HepG2 (cell line): Measurements from ENCODE around the gene PRICKLE3. TPM values are rescaled to one million over a fixed set of nuclear protein-coding genes. Genes with fewer than 3 reads are reported as not detected.

Experiments
- ATAC-seq: fragments of 200-7000 bp; cut with Tn5 transposase; 3 replicates; pipeline ENCODE4 v1.9.1; 2020; ENCODE audit warnings: mild to moderate bottlenecking, moderate library complexity
- BruUV-seq: library from RNA; stranded (reverse); fragments of 400-500 nt; replicated peaks from 2 replicates; lab custom pipeline; 2021; lab: Mats Ljungman, UMichigan
- CTCF ChIA-PET: fragments of 300-600 bp; formaldehyde crosslinking; extraction: SDS; loops from one replicate; lab custom pipeline; 2021; ENCODE audit warnings: low total read pairs, inconsistent platforms, low intra/inter-chr PET ratio; lab: Yijun Ruan, JAX
- POLR2A ChIA-PET: fragments of 350-600 bp; sonication (Branson Sonifier 250); formaldehyde crosslinking; loops from one replicate; lab custom pipeline; 2020; ENCODE audit warnings: antibody characterized with exemption, inconsistent platforms; lab: Yijun Ruan, JAX
- DNase-seq: peaks from one replicate; pipeline ENCODE4 v3.0.0-alpha.2; 2015; ENCODE audit warnings: low spot score
- FAIRE-seq: peaks from 3 replicates; lab custom pipeline; 2011; peaks lifted over from hg19 to GRCh38; lab: Jason Lieb, UNC
- H2AFZ ChIP-seq: one replicate; pipeline ENCODE4 v1.6.1; 2011; ENCODE audit warnings: low read length, inconsistent platforms
- H3K27ac ChIP-seq: fragments of 300-600 bp; 3 replicates; pipeline ENCODE4 v1.8.0; 2011; ENCODE audit warnings: mixed run types, mild to moderate bottlenecking, mixed read lengths, low read length, inconsistent platforms; ENCODE audit not compliant: insufficient read depth; ENCODE audit errors: extremely low read length
- H3K27me3 ChIP-seq, 2 experiments: fragments of 200-600 bp in 1 of 2; 2 replicates in 1 of 2; 3 replicates in 1 of 2; pipeline versions ENCODE4 v1.6.0 to v1.8.0; 2011; ENCODE audit warnings: low read length in 2 of 2, mild to moderate bottlenecking in 2 of 2, moderate library complexity in 2 of 2, inconsistent platforms in 1 of 2; ENCODE audit not compliant: insufficient read depth in 2 of 2, control insufficient read depth in 1 of 2
- H3K36me3 ChIP-seq, 2 experiments: fragments of 200-600 bp in 1 of 2; replicated peaks in 1 of 2; 2 replicates in 1 of 2; 3 replicates in 1 of 2; pipeline versions ENCODE4 v1.5.1 to v1.8.0; 2011; ENCODE audit warnings: low read length in 2 of 2, inconsistent platforms in 1 of 2; ENCODE audit not compliant: insufficient read depth in 2 of 2, control insufficient read depth in 1 of 2
- H3K4me1 ChIP-seq: 2 replicates; pipeline ENCODE4 v1.5.1; 2012; ENCODE audit warnings: low read length, inconsistent platforms; ENCODE audit not compliant: insufficient read depth
- H3K4me2 ChIP-seq: 2 replicates; pipeline ENCODE4 v1.6.0; 2011; ENCODE audit warnings: low read depth, low read length, inconsistent platforms
- H3K4me3 ChIP-seq, 3 experiments: fragments of 200-600 bp in 1 of 3; sonication (generic), shearing (Covaris generic) in 1 of 3; replicated peaks in 1 of 3; 2 replicates each; pipeline ENCODE4 v1.5.1; 2011 to 2016; ENCODE audit warnings: low read length in 3 of 3, inconsistent platforms in 2 of 3, low read depth in 2 of 3, mild to moderate bottlenecking in 2 of 3, control low read depth in 1 of 3, mixed read lengths in 1 of 3; ENCODE audit not compliant: insufficient read depth in 1 of 3
- H3K79me2 ChIP-seq: one replicate; pipeline ENCODE4 v1.6.1; 2011; ENCODE audit warnings: low read length, inconsistent platforms; ENCODE audit not compliant: insufficient read depth
- H3K9ac ChIP-seq: 2 replicates; pipeline ENCODE4 v1.6.0; 2011; ENCODE audit warnings: mild to moderate bottlenecking, low read depth, low read length, inconsistent platforms; ENCODE audit not compliant: insufficient read depth
- H3K9me3 ChIP-seq: 2 replicates; pipeline ENCODE4 v1.5.1; 2012; ENCODE audit warnings: mild to moderate bottlenecking, low read length
- H4K20me1 ChIP-seq: 2 replicates; pipeline ENCODE4 v1.6.0; 2011; ENCODE audit warnings: inconsistent platforms, mild to moderate bottlenecking, low read length, moderate library complexity; ENCODE audit not compliant: insufficient read depth
- BRCA1 ChIP-seq: sonication (generic); formaldehyde crosslinking; IDR thresholded peaks from 2 replicates; pipeline ENCODE4 v1.4.0; 2020; ENCODE audit warnings: missing genetic modification reagents
- SETDB1 ChIP-seq: sonication (generic); formaldehyde crosslinking; IDR thresholded peaks from 2 replicates; pipeline ENCODE4 v1.5.1; 2020; ENCODE audit warnings: missing genetic modification reagents, mild to moderate bottlenecking, borderline replicate concordance
- SMAD3 ChIP-seq: sonication (generic); formaldehyde crosslinking; IDR thresholded peaks from 2 replicates; pipeline ENCODE4 v1.4.0; 2020; ENCODE audit warnings: missing genetic modification reagents
- ZNF12 ChIP-seq: sonication (generic); formaldehyde crosslinking; IDR thresholded peaks from 2 replicates; pipeline ENCODE4 v1.5.0; 2020; ENCODE audit warnings: missing genetic modification reagents
- WGBS: methylation state at CpG from one replicate; pipeline ENCODE4 v1.1.6; 2017; ENCODE audit warnings: low lambda C conversion rate; 5-methylcytosine and 5-hydroxymethylcytosine counted together
- in situ Hi-C: cut with HindIII; loops from 2 replicates; pipeline ENCODE4 v1.10.0; 2017; ENCODE audit warnings: low pct_unique_long_range_greater_than_20kb; ENCODE audit not compliant: extremely low pct_ligation_motif_present
- intact Hi-C: fragments of 100-400 bp; cut with micrococcal nuclease; formaldehyde crosslinking; loops from one replicate; pipeline ENCODE4 v1.10.0; 2022; ENCODE audit not compliant: unreplicated experiment
- polyA plus RNA-seq, 8 experiments: library from polyadenylated mRNA; depleted of rRNA in 3 of 8; stranded (reverse) in 7 of 8; unstranded in 1 of 8; fragments of >200 nt; fragmentation: Illumina TruSeq in 4 of 8; extraction: Trizol in 4 of 8; gene quantifications; 2 replicates each; pipeline versions ENCODE4 v1.2.1 to v1.2.3, GENCODE V29; 2011 to 2016; ENCODE audit warnings: low read depth in 4 of 8, missing spikeins in 1 of 8, mixed read lengths in 1 of 8; ENCODE audit not compliant: insufficient read depth in 1 of 8
- total RNA-seq, 5 experiments: library from RNA; depleted of rRNA; stranded (reverse); fragments of >200 nt; fragmentation: Illumina TruSeq; extraction: Trizol; gene quantifications; 2 replicates each; pipeline ENCODE4 v1.2.3, GENCODE V29; 2016; ENCODE audit warnings: low read depth in 1 of 5
- TF ChIP-seq, protein P1 (sequence below): sonication (generic); formaldehyde crosslinking; IDR thresholded peaks from 2 replicates; pipeline ENCODE4 v1.5.0; 2020; ENCODE audit warnings: mild to moderate bottlenecking, missing genetic modification reagents
- TF ChIP-seq, protein P2 (sequence below): sonication (generic); formaldehyde crosslinking; IDR thresholded peaks from 2 replicates; pipeline ENCODE4 v1.9.0; 2021; ENCODE audit warnings: missing genetic modification reagents, borderline replicate concordance
- TF ChIP-seq, protein P3 (sequence below): sonication (generic); formaldehyde crosslinking; IDR thresholded peaks from 2 replicates; pipeline ENCODE4 v1.5.1; 2020; ENCODE audit warnings: mild to moderate bottlenecking, moderate library complexity, missing genetic modification reagents

PRICKLE3 gene
- total and polyA plus RNA-seq, 2 of the 13 experiments (the other 11 are each of a cell fraction or from before 2014, with no cell fraction given): 2.6 TPM

DNA sequence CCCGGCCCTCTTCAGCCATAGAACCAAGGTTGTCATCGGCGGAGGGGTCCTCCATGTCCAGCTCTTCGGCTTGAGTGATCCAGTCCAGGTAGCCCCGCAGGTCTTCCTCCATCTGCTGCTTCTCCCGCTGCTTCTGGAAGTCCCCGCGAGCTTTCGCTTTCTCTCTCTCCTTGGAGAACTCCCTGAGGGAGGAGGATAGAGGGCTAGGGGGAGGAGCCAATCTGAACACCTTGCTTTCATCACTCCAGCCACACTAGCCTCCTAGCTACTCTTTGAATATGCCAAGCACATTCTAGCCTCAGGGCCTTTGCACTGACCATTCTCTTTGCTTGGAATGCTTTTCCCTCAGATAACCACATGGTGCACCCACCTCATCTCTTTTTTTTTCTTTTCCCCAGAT, 40.8 kb upstream of the PRICKLE3 start (continued):
- TF ChIP-seq, protein P1, sequence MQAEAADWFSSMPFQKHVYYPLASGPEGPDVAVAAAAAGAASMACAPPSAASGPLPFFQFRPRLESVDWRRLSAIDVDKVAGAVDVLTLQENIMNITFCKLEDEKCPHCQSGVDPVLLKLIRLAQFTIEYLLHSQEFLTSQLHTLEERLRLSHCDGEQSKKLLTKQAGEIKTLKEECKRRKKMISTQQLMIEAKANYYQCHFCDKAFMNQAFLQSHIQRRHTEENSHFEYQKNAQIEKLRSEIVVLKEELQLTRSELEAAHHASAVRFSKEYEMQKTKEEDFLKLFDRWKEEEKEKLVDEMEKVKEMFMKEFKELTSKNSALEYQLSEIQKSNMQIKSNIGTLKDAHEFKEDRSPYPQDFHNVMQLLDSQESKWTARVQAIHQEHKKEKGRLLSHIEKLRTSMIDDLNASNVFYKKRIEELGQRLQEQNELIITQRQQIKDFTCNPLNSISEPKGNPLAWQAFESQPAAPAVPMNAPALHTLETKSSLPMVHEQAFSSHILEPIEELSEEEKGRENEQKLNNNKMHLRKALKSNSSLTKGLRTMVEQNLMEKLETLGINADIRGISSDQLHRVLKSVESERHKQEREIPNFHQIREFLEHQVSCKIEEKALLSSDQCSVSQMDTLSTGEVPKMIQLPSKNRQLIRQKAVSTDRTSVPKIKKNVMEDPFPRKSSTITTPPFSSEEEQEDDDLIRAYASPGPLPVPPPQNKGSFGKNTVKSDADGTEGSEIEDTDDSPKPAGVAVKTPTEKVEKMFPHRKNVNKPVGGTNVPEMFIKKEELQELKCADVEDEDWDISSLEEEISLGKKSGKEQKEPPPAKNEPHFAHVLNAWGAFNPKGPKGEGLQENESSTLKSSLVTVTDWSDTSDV: no peak
- TF ChIP-seq, protein P2, sequence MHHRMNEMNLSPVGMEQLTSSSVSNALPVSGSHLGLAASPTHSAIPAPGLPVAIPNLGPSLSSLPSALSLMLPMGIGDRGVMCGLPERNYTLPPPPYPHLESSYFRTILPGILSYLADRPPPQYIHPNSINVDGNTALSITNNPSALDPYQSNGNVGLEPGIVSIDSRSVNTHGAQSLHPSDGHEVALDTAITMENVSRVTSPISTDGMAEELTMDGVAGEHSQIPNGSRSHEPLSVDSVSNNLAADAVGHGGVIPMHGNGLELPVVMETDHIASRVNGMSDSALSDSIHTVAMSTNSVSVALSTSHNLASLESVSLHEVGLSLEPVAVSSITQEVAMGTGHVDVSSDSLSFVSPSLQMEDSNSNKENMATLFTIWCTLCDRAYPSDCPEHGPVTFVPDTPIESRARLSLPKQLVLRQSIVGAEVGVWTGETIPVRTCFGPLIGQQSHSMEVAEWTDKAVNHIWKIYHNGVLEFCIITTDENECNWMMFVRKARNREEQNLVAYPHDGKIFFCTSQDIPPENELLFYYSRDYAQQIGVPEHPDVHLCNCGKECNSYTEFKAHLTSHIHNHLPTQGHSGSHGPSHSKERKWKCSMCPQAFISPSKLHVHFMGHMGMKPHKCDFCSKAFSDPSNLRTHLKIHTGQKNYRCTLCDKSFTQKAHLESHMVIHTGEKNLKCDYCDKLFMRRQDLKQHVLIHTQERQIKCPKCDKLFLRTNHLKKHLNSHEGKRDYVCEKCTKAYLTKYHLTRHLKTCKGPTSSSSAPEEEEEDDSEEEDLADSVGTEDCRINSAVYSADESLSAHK (CRISPR knock-in tag): no peak
- no peak for TF ChIP-seq SMAD3 (CRISPR knock-in tag)
- no peak for TF ChIP-seq BRCA1 (CRISPR knock-in tag)
- TF ChIP-seq, all 625 proteins: peak for 0

DNA sequence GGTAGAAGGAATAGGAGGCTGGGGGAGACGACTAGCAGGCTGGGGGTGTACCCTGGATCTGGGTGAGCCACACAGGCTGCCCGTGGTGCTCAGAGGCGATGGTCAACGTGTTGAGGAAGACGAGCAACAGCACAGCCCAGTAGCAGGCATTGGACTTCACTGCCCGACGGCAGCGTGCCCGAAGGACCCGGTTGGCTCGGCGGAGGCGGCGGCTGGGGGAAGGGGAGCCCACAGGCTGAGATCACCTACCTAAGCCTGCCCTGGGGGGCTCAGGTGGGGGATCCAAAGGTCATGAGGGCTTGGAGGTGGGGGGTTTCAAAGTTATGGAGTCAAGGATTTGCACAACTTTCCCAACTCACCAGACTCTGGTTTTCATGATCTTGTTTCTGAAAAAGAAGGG, 39.7 kb upstream of the PRICKLE3 start:
- H3K4me1 ChIP-seq: no peaks in the 10 kb centered on the region
- H4K20me1 ChIP-seq: no peaks in the 10 kb centered on the region
- TF ChIP-seq ZNF12 (CRISPR knock-in tag) (no peak), SETDB1 (no peak)
- TF ChIP-seq, protein P3, sequence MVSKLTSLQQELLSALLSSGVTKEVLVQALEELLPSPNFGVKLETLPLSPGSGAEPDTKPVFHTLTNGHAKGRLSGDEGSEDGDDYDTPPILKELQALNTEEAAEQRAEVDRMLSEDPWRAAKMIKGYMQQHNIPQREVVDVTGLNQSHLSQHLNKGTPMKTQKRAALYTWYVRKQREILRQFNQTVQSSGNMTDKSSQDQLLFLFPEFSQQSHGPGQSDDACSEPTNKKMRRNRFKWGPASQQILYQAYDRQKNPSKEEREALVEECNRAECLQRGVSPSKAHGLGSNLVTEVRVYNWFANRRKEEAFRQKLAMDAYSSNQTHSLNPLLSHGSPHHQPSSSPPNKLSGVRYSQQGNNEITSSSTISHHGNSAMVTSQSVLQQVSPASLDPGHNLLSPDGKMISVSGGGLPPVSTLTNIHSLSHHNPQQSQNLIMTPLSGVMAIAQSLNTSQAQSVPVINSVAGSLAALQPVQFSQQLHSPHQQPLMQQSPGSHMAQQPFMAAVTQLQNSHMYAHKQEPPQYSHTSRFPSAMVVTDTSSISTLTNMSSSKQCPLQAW: no peak
- TF ChIP-seq, all 625 proteins: peak for 0
- in situ Hi-C loops: no loop called here
- FAIRE-seq (no peak), DNase-seq (no peak), ATAC-seq (no peak)
- H3K4me2 ChIP-seq: no peak overlapping the region
- BruUV-seq: no TSS peak
- 95% methylated on average over 4 of the region's 14 CpGs for WGBS
- no peak overlapping the region for H3K9ac ChIP-seq
- ChIA-PET POLR2A (no interaction called here), CTCF (no interaction called here)
- H3K36me3 ChIP-seq: no peaks in the 10 kb centered on the region
- no peak overlapping the region for H2AFZ ChIP-seq
- H3K4me3 ChIP-seq: no peak overlapping the region
- H3K27ac ChIP-seq: no peak overlapping the region
- no peaks in the 10 kb centered on the region for H3K9me3 ChIP-seq
- H3K79me2 ChIP-seq: no peaks in the 10 kb centered on the region
- intact Hi-C loops: no loop called here
- 0 out of 5 replicates have a peak, but pooled peaks cover 0 to 1% of the 10 kb centered on the region in 2 experiments for H3K27me3 ChIP-seq
